HepG2 (cell line): ENCODE data around the gene HIGD1A. TPM values are rescaled to one million over a fixed set of nuclear protein-coding genes. Genes with fewer than 3 reads are reported as not detected.
A peak's percentile ranks its signal among the peaks of the same experiment; 100 is the strongest.

Source experiments
- ARID2 ChIP-seq: sonication (generic); formaldehyde crosslinking; IDR thresholded peaks from 2 replicates; pipeline ENCODE4 v1.8.1; 2022; ENCODE audit warnings: mild to moderate bottlenecking, missing genetic modification reagents, borderline replicate concordance
- ATF1 ChIP-seq: IDR thresholded peaks from 2 replicates; pipeline ENCODE4 v1.6.1; 2016; ENCODE audit warnings: mild to moderate bottlenecking, control low read depth
- KLF16 ChIP-seq, 2 experiments: sonication (generic) in 1 of 2; formaldehyde crosslinking in 1 of 2; IDR thresholded peaks; 2 replicates each; pipeline versions ENCODE4 v1.6.1 to v1.8.0; 2016 to 2023; ENCODE audit warnings: missing genetic modification reagents in 2 of 2, missing compliant biosample characterization in 1 of 2
- NKX3-1 ChIP-seq: sonication (generic); formaldehyde crosslinking; IDR thresholded peaks from 2 replicates; pipeline ENCODE4 v1.5.0; 2020; ENCODE audit warnings: missing genetic modification reagents
- NR2C2 ChIP-seq: sonication (generic); formaldehyde crosslinking; IDR thresholded peaks from 2 replicates; pipeline ENCODE4 v1.4.0; 2020; ENCODE audit warnings: missing genetic modification reagents, mild to moderate bottlenecking, moderate library complexity, borderline replicate concordance
- NR2F1 ChIP-seq, 2 experiments: fragments of 450-650 bp in 1 of 2; formaldehyde crosslinking in 1 of 2; IDR thresholded peaks; 2 replicates each; pipeline versions ENCODE4 v1.5.0 to v1.6.1; 2016 to 2020; ENCODE audit warnings: mild to moderate bottlenecking in 1 of 2, missing compliant biosample characterization in 1 of 2, missing genetic modification reagents in 1 of 2, moderate library complexity in 1 of 2
- SALL1 ChIP-seq: sonication (generic); formaldehyde crosslinking; IDR thresholded peaks from 2 replicates; pipeline ENCODE4 v1.8.0; 2022; ENCODE audit warnings: mild to moderate bottlenecking, missing genetic modification reagents
- TSC22D2 ChIP-seq: sonication (generic); formaldehyde crosslinking; IDR thresholded peaks from 2 replicates; pipeline ENCODE4 v1.5.1; 2020; ENCODE audit warnings: missing genetic modification reagents, mild to moderate bottlenecking, borderline replicate concordance
- ZNF746 ChIP-seq: sonication (generic); formaldehyde crosslinking; IDR thresholded peaks from 2 replicates; pipeline ENCODE4 v1.8.0; 2022; ENCODE audit warnings: mild to moderate bottlenecking, missing genetic modification reagents
- ZNF790 ChIP-seq: sonication (generic); formaldehyde crosslinking; IDR thresholded peaks from 2 replicates; pipeline ENCODE4 v1.8.0; 2022; ENCODE audit warnings: missing genetic modification reagents, mild to moderate bottlenecking, borderline replicate concordance
- ZNF883 ChIP-seq: sonication (generic); formaldehyde crosslinking; IDR thresholded peaks from 2 replicates; pipeline ENCODE4 v1.5.1; 2020; ENCODE audit warnings: mild to moderate bottlenecking, missing genetic modification reagents; ENCODE audit errors: not compliant biosample characterization
- polyA plus RNA-seq, 8 experiments: library from polyadenylated mRNA; depleted of rRNA in 3 of 8; stranded (reverse) in 7 of 8; unstranded in 1 of 8; fragments of >200 nt; fragmentation: Illumina TruSeq in 4 of 8; extraction: Trizol in 4 of 8; gene quantifications; 2 replicates each; pipeline versions ENCODE4 v1.2.1 to v1.2.3, GENCODE V29; 2011 to 2016; ENCODE audit warnings: low read depth in 4 of 8, missing spikeins in 1 of 8, mixed read lengths in 1 of 8; ENCODE audit not compliant: insufficient read depth in 1 of 8
- total RNA-seq, 5 experiments: library from RNA; depleted of rRNA; stranded (reverse); fragments of >200 nt; fragmentation: Illumina TruSeq; extraction: Trizol; gene quantifications; 2 replicates each; pipeline ENCODE4 v1.2.3, GENCODE V29; 2016; ENCODE audit warnings: low read depth in 1 of 5
- TF ChIP-seq, protein P1 (sequence below): sonication (generic); formaldehyde crosslinking; conservative IDR thresholded peaks from 2 replicates; pipeline ENCODE4 v1.8.0; 2022; ENCODE audit warnings: mild to moderate bottlenecking, moderate library complexity, missing genetic modification reagents
- TF ChIP-seq, protein P2 (sequence below): fragments of 450-650 bp; IDR thresholded peaks from 2 replicates; pipeline ENCODE4 v1.6.1; 2016
- TF ChIP-seq, protein P3 (sequence below): sonication (generic); formaldehyde crosslinking; IDR thresholded peaks from 2 replicates; pipeline ENCODE4 v1.4.0; 2020; ENCODE audit warnings: missing genetic modification reagents
- TF ChIP-seq, protein P4 (sequence below): sonication (generic); formaldehyde crosslinking; IDR thresholded peaks from 2 replicates; pipeline ENCODE4 v1.4.0; 2020; ENCODE audit warnings: missing genetic modification reagents
- TF ChIP-seq, protein P5 (sequence below): sonication (generic); formaldehyde crosslinking; IDR thresholded peaks from 2 replicates; pipeline ENCODE4 v1.5.0; 2020; ENCODE audit warnings: missing genetic modification reagents

Gene HIGD1A
- total and polyA plus RNA-seq, 2 of the 13 experiments (the other 11 are each of a cell fraction or from before 2014, with no cell fraction given) = 222 to 253 TPM

DNA sequence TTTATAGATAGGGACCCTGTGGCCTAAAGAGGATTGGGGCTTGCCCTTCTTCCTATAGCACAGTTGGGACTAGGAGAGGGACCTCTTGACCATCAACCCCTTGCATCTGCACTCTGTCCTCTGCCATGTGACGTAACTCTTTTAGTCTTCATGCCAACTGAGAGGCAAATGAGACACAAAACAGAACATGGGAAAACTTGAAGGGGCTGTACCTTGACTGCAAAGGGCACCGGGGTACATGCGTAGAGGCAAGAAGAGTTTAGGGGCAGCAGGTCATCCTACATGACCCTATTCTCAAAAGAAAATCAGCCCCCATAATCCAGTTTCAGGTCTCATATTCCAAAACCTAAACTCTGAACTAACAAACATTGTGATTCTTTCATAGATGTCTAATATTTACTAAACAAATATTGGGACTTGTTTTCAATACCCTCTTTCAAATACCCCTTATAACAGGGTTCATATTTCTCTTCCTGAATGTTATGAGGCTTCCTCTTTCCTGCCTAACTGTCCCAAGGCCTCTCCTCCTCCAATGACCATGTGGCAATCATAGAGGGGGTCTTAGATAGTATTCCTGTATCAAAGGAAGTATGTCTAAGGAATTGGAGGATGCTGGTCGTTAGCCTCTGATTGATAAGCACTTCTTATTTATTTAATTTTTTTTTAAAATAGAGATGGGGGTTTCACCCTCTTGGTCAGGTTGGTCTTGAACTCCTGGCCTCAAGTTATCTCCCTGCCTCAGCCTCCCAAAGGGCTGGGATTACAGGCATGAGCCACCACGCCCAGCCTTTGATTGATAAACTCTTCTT, 25.5 kb upstream of the HIGD1A start (continued):
- TF ChIP-seq, protein P1, sequence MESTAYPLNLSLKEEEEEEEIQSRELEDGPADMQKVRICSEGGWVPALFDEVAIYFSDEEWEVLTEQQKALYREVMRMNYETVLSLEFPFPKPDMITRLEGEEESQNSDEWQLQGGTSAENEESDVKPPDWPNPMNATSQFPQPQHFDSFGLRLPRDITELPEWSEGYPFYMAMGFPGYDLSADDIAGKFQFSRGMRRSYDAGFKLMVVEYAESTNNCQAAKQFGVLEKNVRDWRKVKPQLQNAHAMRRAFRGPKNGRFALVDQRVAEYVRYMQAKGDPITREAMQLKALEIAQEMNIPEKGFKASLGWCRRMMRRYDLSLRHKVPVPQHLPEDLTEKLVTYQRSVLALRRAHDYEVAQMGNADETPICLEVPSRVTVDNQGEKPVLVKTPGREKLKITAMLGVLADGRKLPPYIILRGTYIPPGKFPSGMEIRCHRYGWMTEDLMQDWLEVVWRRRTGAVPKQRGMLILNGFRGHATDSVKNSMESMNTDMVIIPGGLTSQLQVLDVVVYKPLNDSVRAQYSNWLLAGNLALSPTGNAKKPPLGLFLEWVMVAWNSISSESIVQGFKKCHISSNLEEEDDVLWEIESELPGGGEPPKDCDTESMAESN (CRISPR knock-in tag) = 0 out of 2 replicates have a peak, but pooled peaks have one; percentile 24
- TF ChIP-seq ATF1 (CRISPR knock-in tag) (peak; percentile 55; the same call in 1 of the 2 replicates), NKX3-1 (CRISPR knock-in tag) (0 out of 2 replicates have a peak, but pooled peaks have one; percentile 67), ZNF883 (no peak), NR2C2 (CRISPR knock-in tag) (peak; percentile 42; the same call in 1 of the 2 replicates), TSC22D2 (CRISPR knock-in tag) (no peak), ARID2 (CRISPR knock-in tag) (no peak), ZNF790 (no peak), ZNF746 (no peak), KLF16 (CRISPR knock-in tag; IDR thresholded peaks at IDR 0.05) (0 out of 4 replicates have a peak, but pooled peaks of 1 of the 2 experiments have one; percentile 18), SALL1 (peak; percentile 64), NR2F1 (CRISPR knock-in tag; IDR thresholded peaks at IDR 0.05) (peak; percentile 22 to 38; a peak in 2 of 4 replicates)
- TF ChIP-seq, protein P2, sequence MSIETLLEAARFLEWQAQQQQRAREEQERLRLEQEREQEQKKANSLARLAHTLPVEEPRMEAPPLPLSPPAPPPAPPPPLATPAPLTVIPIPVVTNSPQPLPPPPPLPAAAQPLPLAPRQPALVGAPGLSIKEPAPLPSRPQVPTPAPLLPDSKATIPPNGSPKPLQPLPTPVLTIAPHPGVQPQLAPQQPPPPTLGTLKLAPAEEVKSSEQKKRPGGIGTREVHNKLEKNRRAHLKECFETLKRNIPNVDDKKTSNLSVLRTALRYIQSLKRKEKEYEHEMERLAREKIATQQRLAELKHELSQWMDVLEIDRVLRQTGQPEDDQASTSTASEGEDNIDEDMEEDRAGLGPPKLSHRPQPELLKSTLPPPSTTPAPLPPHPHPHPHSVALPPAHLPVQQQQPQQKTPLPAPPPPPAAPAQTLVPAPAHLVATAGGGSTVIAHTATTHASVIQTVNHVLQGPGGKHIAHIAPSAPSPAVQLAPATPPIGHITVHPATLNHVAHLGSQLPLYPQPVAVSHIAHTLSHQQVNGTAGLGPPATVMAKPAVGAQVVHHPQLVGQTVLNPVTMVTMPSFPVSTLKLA = no peak
- TF ChIP-seq, protein P3, sequence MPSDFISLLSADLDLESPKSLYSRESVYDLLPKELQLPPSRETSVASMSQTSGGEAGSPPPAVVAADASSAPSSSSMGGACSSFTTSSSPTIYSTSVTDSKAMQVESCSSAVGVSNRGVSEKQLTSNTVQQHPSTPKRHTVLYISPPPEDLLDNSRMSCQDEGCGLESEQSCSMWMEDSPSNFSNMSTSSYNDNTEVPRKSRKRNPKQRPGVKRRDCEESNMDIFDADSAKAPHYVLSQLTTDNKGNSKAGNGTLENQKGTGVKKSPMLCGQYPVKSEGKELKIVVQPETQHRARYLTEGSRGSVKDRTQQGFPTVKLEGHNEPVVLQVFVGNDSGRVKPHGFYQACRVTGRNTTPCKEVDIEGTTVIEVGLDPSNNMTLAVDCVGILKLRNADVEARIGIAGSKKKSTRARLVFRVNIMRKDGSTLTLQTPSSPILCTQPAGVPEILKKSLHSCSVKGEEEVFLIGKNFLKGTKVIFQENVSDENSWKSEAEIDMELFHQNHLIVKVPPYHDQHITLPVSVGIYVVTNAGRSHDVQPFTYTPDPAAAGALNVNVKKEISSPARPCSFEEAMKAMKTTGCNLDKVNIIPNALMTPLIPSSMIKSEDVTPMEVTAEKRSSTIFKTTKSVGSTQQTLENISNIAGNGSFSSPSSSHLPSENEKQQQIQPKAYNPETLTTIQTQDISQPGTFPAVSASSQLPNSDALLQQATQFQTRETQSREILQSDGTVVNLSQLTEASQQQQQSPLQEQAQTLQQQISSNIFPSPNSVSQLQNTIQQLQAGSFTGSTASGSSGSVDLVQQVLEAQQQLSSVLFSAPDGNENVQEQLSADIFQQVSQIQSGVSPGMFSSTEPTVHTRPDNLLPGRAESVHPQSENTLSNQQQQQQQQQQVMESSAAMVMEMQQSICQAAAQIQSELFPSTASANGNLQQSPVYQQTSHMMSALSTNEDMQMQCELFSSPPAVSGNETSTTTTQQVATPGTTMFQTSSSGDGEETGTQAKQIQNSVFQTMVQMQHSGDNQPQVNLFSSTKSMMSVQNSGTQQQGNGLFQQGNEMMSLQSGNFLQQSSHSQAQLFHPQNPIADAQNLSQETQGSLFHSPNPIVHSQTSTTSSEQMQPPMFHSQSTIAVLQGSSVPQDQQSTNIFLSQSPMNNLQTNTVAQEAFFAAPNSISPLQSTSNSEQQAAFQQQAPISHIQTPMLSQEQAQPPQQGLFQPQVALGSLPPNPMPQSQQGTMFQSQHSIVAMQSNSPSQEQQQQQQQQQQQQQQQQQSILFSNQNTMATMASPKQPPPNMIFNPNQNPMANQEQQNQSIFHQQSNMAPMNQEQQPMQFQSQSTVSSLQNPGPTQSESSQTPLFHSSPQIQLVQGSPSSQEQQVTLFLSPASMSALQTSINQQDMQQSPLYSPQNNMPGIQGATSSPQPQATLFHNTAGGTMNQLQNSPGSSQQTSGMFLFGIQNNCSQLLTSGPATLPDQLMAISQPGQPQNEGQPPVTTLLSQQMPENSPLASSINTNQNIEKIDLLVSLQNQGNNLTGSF (CRISPR knock-in tag) = no peak
- TF ChIP-seq, protein P4, sequence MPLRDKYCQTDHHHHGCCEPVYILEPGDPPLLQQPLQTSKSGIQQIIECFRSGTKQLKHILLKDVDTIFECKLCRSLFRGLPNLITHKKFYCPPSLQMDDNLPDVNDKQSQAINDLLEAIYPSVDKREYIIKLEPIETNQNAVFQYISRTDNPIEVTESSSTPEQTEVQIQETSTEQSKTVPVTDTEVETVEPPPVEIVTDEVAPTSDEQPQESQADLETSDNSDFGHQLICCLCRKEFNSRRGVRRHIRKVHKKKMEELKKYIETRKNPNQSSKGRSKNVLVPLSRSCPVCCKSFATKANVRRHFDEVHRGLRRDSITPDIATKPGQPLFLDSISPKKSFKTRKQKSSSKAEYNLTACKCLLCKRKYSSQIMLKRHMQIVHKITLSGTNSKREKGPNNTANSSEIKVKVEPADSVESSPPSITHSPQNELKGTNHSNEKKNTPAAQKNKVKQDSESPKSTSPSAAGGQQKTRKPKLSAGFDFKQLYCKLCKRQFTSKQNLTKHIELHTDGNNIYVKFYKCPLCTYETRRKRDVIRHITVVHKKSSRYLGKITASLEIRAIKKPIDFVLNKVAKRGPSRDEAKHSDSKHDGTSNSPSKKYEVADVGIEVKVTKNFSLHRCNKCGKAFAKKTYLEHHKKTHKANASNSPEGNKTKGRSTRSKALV (CRISPR knock-in tag) = no peak
- TF ChIP-seq, protein P5, sequence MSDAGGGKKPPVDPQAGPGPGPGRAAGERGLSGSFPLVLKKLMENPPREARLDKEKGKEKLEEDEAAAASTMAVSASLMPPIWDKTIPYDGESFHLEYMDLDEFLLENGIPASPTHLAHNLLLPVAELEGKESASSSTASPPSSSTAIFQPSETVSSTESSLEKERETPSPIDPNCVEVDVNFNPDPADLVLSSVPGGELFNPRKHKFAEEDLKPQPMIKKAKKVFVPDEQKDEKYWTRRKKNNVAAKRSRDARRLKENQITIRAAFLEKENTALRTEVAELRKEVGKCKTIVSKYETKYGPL (CRISPR knock-in tag) = 0 out of 2 replicates have a peak, but pooled peaks have one; percentile 28
